Measurements from ENCODE around the gene ZNF48.
"Not testable (repeated sequence)": the region's sequence is repeated elsewhere in the genome, so short reads cannot be mapped to it uniquely, and the experiment has no call there.

The ZNF48 gene

GRCh38 chr16:30379158-30379783 lies 15.9 kb upstream of the ZNF48 start:
- Mint-ChIP-seq H3K36me3 (peaks cover 6% of the 10 kb centered on the region), H3K4me3 (peak overlapping the region; percentile 94), H3K4me1 (ENCODE audit: low read depth) (peaks cover 50% of the 10 kb centered on the region), H3K27me3 (no peaks in the 10 kb centered on the region), H3K27ac (peak overlapping the region; percentile 75), H3K9me3 (ENCODE audit: low read depth) (no peaks in the 10 kb centered on the region)

GRCh38 chr16:30380072-30380802 lies 15.0 kb upstream of the ZNF48 start:
- Mint-ChIP-seq H3K4me1 (ENCODE audit: low read depth) (peaks cover 52% of the 10 kb centered on the region), H3K4me3 (peak overlapping the region; percentile 94), H3K27me3 (no peaks in the 10 kb centered on the region), H3K36me3 (peaks cover 6% of the 10 kb centered on the region), H3K27ac (peak overlapping the region; percentile 76), H3K9me3 (ENCODE audit: low read depth) (no peaks in the 10 kb centered on the region)

GRCh38 chr16:30380803-30381208 lies 14.4 kb upstream of the ZNF48 start:
- Mint-ChIP-seq H3K4me1 (ENCODE audit: low read depth) (peaks cover 54% of the 10 kb centered on the region), H3K36me3 (peaks cover 6% of the 10 kb centered on the region), H3K4me3 (peak overlapping the region; percentile 94), H3K27me3 (no peaks in the 10 kb centered on the region), H3K27ac (peak overlapping the region; percentile 76), H3K9me3 (ENCODE audit: low read depth) (no peaks in the 10 kb centered on the region)

GRCh38 chr16:30381291-30382041 lies 13.8 kb upstream of the ZNF48 start:
- Mint-ChIP-seq H3K4me1 (ENCODE audit: low read depth) (peaks cover 54% of the 10 kb centered on the region), H3K36me3 (peaks cover 6% of the 10 kb centered on the region), H3K27me3 (no peaks in the 10 kb centered on the region), H3K27ac (peak overlapping the region; percentile 93), H3K4me3 (peak overlapping the region; percentile 94), H3K9me3 (ENCODE audit: low read depth) (no peaks in the 10 kb centered on the region)

GRCh38 chr16:30382111-30382881 lies 12.9 kb upstream of the ZNF48 start, which contains the start of gene SEPTIN1:
SEPTIN1 (minus strand) TSS chr16:30382561; CDS start chr16:30382542, 19 bp downstream.
- Mint-ChIP-seq H3K27ac (peak within 1 kb of the TSS; percentile 93), H3K4me3 (peak within 1 kb of the TSS; percentile 94), H3K9me3 (ENCODE audit: low read depth) (no peaks in the 10 kb centered on the region), H3K27me3 (no peaks in the 10 kb centered on the region), H3K36me3 (peaks cover 6% of the 10 kb centered on the region), H3K4me1 (ENCODE audit: low read depth) (peaks cover 50% of the 10 kb centered on the region)

- Mint-ChIP-seq H3K36me3 (peaks cover 3% of the 10 kb centered on the region), H3K27me3 (no peaks in the 10 kb centered on the region), H3K27ac (peak overlapping the region; percentile 93), H3K4me3 (peak overlapping the region; percentile 94), H3K9me3 (ENCODE audit: low read depth) (no peaks in the 10 kb centered on the region), H3K4me1 (ENCODE audit: low read depth) (peaks cover 43% of the 10 kb centered on the region)
Measured at GRCh38 chr16:30383521-30383920, 11.7 kb upstream of the ZNF48 start.

GRCh38 chr16:30394592-30395154 lies 547 bp upstream of the ZNF48 start:
- Mint-ChIP-seq H3K9me3 (ENCODE audit: low read depth) (no peaks in the 10 kb centered on the region), H3K4me1 (ENCODE audit: low read depth) (peaks cover 32% of the 10 kb centered on the region), H3K36me3 (no peaks in the 10 kb centered on the region), H3K4me3 (peak overlapping the region; percentile 90), H3K27ac (peak overlapping the region; percentile 66), H3K27me3 (no peaks in the 10 kb centered on the region)

- H3K9me3 Mint-ChIP-seq (ENCODE audit: low read depth) = no peaks in the 10 kb centered on the region
- H3K36me3 Mint-ChIP-seq = no peaks in the 10 kb centered on the region
- H3K4me3 Mint-ChIP-seq = peak overlapping the region; percentile 92
- peak overlapping the region; percentile 72 for H3K27ac Mint-ChIP-seq
- peaks cover 43% of the 10 kb centered on the region for H3K4me1 Mint-ChIP-seq (ENCODE audit: low read depth)
- H3K27me3 Mint-ChIP-seq = no peaks in the 10 kb centered on the region
Measured at GRCh38 chr16:30395992-30396585, 869 bp downstream of the ZNF48 start.

- H3K27me3 Mint-ChIP-seq; H3K36me3 Mint-ChIP-seq; H3K27ac Mint-ChIP-seq; H3K9me3 Mint-ChIP-seq (ENCODE audit: low read depth): not testable (repeated sequence)
- Mint-ChIP-seq H3K4me3 (peak overlapping the region; percentile 92), H3K4me1 (ENCODE audit: low read depth) (peaks cover 45% of the 10 kb centered on the region)
Measured at GRCh38 chr16:30396627-30397026, 1.4 kb downstream of the ZNF48 start.

- H3K4me3 Mint-ChIP-seq = peak overlapping the region; percentile 92
- no peaks in the 10 kb centered on the region for H3K27me3 Mint-ChIP-seq
- no peaks in the 10 kb centered on the region for H3K9me3 Mint-ChIP-seq (ENCODE audit: low read depth)
- H3K27ac Mint-ChIP-seq = peak overlapping the region; percentile 11
- peaks cover 46% of the 10 kb centered on the region for H3K4me1 Mint-ChIP-seq (ENCODE audit: low read depth)
- H3K36me3 Mint-ChIP-seq = no peaks in the 10 kb centered on the region
Measured at GRCh38 chr16:30397056-30397455, 1.8 kb downstream of the ZNF48 start.

- H3K27me3 Mint-ChIP-seq = no peaks in the 10 kb centered on the region
- peaks cover 49% of the 10 kb centered on the region for H3K4me1 Mint-ChIP-seq (ENCODE audit: low read depth)
- H3K9me3 Mint-ChIP-seq (ENCODE audit: low read depth) = no peaks in the 10 kb centered on the region
- H3K27ac Mint-ChIP-seq = no peak overlapping the region
- H3K4me3 Mint-ChIP-seq = no peak overlapping the region
- H3K36me3 Mint-ChIP-seq = no peaks in the 10 kb centered on the region
Measured at GRCh38 chr16:30397776-30398660, 2.8 kb downstream of the ZNF48 start.

GRCh38 chr16:30398661-30399434 lies 3.6 kb downstream of the ZNF48 start:
- Mint-ChIP-seq H3K27me3 (no peaks in the 10 kb centered on the region), H3K4me1 (ENCODE audit: low read depth) (peaks cover 49% of the 10 kb centered on the region), H3K27ac (no peak overlapping the region), H3K4me3 (peak overlapping the region; percentile 86), H3K36me3 (no peaks in the 10 kb centered on the region), H3K9me3 (ENCODE audit: low read depth) (no peaks in the 10 kb centered on the region)
